ENCODE measurements around the gene CADPS2. TPM values are rescaled to one million over a fixed set of nuclear protein-coding genes. Genes with fewer than 3 reads are reported as not detected.

Gene CADPS2
- total RNA-seq, 4 donors from 2014 or later: 27.3 to 154 (median 114) TPM

GRCh38 chr7:122460936-122461335 lies 425.3 kb downstream of the CADPS2 start:
- Histone ChIP-seq H3K27me3 (no peaks in the 10 kb centered on the region), H3K4me1 (no peaks in the 10 kb centered on the region), H3K36me3 (peaks cover 0 to 2% (median 0%) of the 10 kb centered on the region in 4 donors), H3K4me3 (no peak overlapping the region), H3K9me3 (no peaks in the 10 kb centered on the region), H3K27ac (replicated peaks in 1 of 4) (no peak overlapping the region)
- 74% methylated on average over 2 of the region's 2 CpGs for WGBS
- TF ChIP-seq POLR2AphosphoS5 (IDR thresholded peaks at IDR 0.05): no peak
- no peak for TF ChIP-seq POLR2A (IDR thresholded peaks at IDR 0.05; ENCODE audit: low read depth)
- no peak for TF ChIP-seq EP300 (IDR thresholded peaks at IDR 0.05)
- no peak for TF ChIP-seq CTCF (IDR thresholded peaks at IDR 0.05)
- DNase-seq (ENCODE audit: extremely low spot score): no peak
- intact Hi-C loops (cut with DNase I): no loop called here

GRCh38 chr7:122457969-122458368 lies 428.3 kb downstream of the CADPS2 start:
- H3K27ac ChIP-seq (replicated peaks in 1 of 4): no peak overlapping the region
- H3K36me3 ChIP-seq: no peaks in the 10 kb centered on the region
- H3K4me1 ChIP-seq: no peaks in the 10 kb centered on the region
- 69% methylated on average over 3 of the region's 3 CpGs for WGBS
- H3K4me3 ChIP-seq: no peak overlapping the region
- no peaks in the 10 kb centered on the region for H3K9me3 ChIP-seq
- no peaks in the 10 kb centered on the region for H3K27me3 ChIP-seq
- intact Hi-C loops (cut with DNase I): no loop called here
- DNase-seq (ENCODE audit: extremely low spot score): no peak
- TF ChIP-seq POLR2AphosphoS5 (IDR thresholded peaks at IDR 0.05) (no peak), CTCF (IDR thresholded peaks at IDR 0.05) (no peak), EP300 (IDR thresholded peaks at IDR 0.05) (no peak), POLR2A (IDR thresholded peaks at IDR 0.05; ENCODE audit: low read depth) (no peak)

GRCh38 chr7:122457325-122457724 lies 428.9 kb downstream of the CADPS2 start:
- TF ChIP-seq EP300 (IDR thresholded peaks at IDR 0.05) (no peak), POLR2A (IDR thresholded peaks at IDR 0.05; ENCODE audit: low read depth) (no peak), CTCF (IDR thresholded peaks at IDR 0.05) (no peak), POLR2AphosphoS5 (IDR thresholded peaks at IDR 0.05) (no peak)
- DNase-seq (ENCODE audit: extremely low spot score): no peak
- no peaks in the 10 kb centered on the region for H3K4me1 ChIP-seq
- H3K27ac ChIP-seq (replicated peaks in 1 of 4): no peak overlapping the region
- H3K27me3 ChIP-seq: no peaks in the 10 kb centered on the region
- intact Hi-C loops (cut with DNase I): no loop called here
- no peak overlapping the region for H3K4me3 ChIP-seq
- no peaks in the 10 kb centered on the region for H3K36me3 ChIP-seq
- 93% methylated on average over 3 of the region's 3 CpGs for WGBS
- no peaks in the 10 kb centered on the region for H3K9me3 ChIP-seq

- intact Hi-C loops (cut with DNase I): no loop called here
- WGBS: 89% methylated on average over 4 of the region's 4 CpGs
- no peaks in the 10 kb centered on the region for H3K4me1 ChIP-seq
- H3K27me3 ChIP-seq: no peaks in the 10 kb centered on the region
- DNase-seq (ENCODE audit: extremely low spot score): no peak
- TF ChIP-seq POLR2A (IDR thresholded peaks at IDR 0.05; ENCODE audit: low read depth) (no peak), POLR2AphosphoS5 (IDR thresholded peaks at IDR 0.05) (no peak), EP300 (IDR thresholded peaks at IDR 0.05) (no peak), CTCF (IDR thresholded peaks at IDR 0.05) (no peak)
- no peak overlapping the region for H3K4me3 ChIP-seq
- H3K9me3 ChIP-seq: no peaks in the 10 kb centered on the region
- H3K27ac ChIP-seq (replicated peaks in 1 of 4): no peak overlapping the region
- peaks cover 6 to 7% (median 7%) of the 10 kb centered on the region in 4 donors for H3K36me3 ChIP-seq
Observed at GRCh38 chr7:122454776-122455507, 431.3 kb downstream of the CADPS2 start.

GRCh38 chr7:122453432-122453831 lies 432.8 kb downstream of the CADPS2 start:
- H3K4me1 ChIP-seq: no peaks in the 10 kb centered on the region

More at GRCh38 chr7:122453432-122453831, 432.8 kb downstream of the CADPS2 start:
- Histone ChIP-seq H3K4me3 (no peak overlapping the region), H3K27ac (replicated peaks in 1 of 4) (no peak overlapping the region), H3K27me3 (no peaks in the 10 kb centered on the region), H3K36me3 (peaks cover 6 to 7% (median 7%) of the 10 kb centered on the region in 4 donors), H3K9me3 (no peaks in the 10 kb centered on the region)
- intact Hi-C loops (cut with DNase I): no loop called here
- TF ChIP-seq POLR2A (IDR thresholded peaks at IDR 0.05; ENCODE audit: low read depth) (no peak), CTCF (IDR thresholded peaks at IDR 0.05) (no peak), EP300 (IDR thresholded peaks at IDR 0.05) (no peak), POLR2AphosphoS5 (IDR thresholded peaks at IDR 0.05) (no peak)
- DNase-seq (ENCODE audit: extremely low spot score): no peak
